Measurements from ENCODE around the gene TCF4.

Gene TCF4

DNA sequence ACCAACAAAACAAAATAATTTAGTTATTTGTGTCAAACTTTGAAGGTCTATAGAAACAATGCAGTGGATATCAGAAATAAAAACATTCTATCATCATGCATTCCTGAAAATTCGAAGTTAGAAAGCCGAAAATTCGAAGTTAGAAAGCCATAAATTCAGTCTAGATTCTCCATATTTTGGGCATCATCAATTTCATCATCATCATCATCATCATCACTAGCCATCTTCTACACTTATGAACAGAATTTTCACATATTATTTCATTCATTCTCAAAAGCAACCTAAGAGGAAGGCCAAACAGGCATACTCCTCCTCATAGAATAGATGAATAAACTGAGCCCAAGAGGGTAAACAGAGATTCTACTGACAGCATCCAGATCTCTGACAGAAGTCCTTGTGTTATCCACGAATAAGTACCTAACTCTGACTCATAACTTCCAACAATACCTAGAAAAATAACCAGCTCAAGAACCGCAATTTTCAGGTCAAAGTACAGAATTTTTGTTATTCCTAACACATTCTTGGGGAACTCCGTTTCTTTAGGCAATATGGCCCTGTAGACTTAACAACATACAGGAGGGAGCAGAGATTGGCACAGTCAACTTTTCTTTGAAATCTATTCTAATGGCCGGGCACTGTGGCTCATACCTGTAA, 84.7 kb downstream of the TCF4 start:
- DNase-seq (ENCODE audit: low spot score), result no peak

DNA sequence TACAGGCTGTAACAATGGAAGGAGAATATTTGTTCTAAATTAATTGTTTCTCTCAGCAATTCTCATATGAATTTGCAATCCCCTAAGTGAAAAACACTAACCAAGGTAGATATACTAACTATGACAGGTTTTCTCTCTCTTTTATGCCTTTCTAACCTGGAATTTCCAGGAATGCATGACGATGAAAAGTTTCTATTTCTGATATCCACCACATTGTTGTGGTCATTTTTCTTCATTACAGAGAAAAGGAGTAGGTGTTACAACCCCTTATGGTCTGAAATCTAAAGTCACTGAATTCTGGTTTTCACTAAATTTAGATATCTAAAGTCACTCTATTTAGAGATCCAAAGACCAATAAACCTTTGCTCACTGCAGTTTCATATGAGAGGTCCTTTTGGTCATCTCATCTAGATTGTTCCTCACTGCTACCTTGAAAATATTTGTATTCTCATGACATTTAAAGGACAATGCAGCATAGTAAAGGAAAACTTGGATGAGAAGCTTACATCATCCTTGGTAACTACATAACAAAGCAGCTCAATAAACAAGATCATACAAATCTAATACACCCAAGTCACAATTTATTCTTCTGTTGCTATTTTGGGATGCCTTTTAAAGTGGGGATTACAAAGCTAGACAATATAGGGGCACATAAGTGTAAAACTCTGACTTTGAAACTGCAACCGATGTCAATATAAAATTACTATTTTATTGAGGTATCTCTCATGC, 85.8 kb downstream of the TCF4 start:
- DNase-seq (ENCODE audit: low spot score), result no peak

DNA sequence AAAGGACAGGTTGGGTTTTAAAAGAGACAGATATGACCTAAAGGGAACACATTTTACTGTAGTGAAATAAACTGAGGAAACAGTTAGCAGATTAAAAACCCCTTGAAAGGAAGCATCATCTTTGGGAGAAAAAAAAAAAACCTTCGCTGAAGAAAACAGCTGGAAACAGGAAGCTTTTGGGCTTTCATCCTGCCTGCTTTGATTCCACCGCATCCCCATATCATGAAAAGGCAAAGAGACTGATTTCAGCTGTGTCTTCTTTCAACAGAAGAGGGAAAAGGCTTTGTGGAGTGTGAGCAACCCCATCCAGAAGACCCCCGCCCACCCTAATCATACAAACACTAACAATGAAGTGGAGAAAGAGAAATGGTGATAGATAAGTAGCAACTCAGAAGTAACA, 86.4 kb downstream of the TCF4 start:
- no peak for DNase-seq (ENCODE audit: low spot score)

DNA sequence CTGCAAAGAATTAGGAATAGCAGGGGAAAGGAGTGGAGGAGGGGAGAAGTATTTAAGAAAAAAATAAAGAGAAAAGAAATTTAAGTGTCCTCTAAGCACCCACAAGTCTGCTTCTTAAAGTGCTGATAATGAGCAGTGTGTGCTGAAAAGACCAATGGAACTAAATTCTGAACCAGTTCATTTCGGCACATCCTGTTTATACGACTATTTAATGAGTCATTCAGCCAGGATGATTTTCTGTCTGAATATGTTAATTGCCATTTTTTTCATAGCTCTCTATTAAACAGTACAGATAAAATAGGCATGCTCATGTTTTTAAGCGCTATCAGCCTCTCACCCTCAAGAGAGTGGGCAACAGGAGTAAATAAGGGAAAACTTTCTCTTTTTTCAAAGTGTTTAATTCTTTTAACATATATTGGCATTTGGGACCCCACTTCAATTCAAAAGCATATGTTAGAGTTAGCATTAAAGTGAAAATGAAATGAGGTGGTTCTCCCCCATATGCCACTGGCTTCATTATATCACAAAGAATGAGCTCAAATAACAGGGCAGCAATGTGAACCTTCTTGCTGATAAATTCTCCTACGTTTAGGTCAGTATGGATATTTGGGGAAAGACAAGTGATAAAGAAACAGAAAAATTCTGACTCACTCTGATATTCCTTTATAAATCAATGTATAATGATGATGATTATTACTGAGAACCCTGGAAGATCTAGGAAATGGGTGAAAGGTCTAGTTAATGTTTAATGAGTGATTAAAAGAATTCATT, 87.5 kb downstream of the TCF4 start:
- DNase-seq (ENCODE audit: low spot score), result peak; percentile 24

DNA sequence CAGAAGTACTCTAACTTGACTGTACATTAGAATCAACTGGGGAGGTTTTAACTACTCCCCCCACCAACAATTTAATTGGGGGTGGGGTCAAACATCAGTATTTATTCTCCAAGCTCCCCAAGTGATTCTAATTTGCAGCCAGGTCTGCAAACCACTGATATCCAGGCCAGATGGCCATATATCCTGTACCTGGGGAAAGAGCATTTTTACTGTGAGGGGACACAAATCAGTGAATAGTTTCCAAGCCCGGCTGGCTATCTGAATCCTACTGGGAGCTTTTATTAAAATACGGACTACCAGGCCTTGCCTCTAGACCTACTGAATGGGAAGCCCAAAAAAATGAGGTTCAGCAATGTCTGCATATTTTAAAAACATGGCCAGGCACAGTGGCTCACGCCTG, 88.5 kb downstream of the TCF4 start:
- no peak for DNase-seq (ENCODE audit: low spot score)

DNA sequence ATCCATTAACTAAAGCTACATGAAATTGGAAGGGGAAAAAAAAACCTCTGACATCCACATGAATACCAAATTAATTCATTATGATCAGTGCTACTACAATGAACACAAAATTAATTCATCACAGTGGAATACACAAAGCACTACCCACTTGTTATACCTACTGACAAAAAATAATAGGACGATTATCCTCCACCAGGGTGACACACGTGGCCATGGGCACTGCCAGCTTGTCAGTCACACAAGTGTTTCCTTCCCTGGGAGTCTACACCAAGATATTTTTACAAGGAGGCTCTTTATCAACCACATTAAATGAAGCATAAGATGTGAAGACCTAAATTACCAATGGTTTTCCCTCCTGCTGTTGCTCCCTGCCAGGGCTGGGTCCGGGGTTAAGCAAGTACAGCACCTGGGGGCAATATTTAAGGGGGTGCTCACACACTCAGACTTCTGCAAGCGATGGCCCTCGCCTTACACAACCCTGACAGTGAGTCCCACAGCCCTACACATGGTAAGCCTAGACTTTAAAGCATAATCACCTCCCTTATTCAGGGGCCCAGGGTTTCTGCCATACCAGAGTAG, 90.1 kb downstream of the TCF4 start:
- DNase-seq (ENCODE audit: low spot score), result no peak

DNA sequence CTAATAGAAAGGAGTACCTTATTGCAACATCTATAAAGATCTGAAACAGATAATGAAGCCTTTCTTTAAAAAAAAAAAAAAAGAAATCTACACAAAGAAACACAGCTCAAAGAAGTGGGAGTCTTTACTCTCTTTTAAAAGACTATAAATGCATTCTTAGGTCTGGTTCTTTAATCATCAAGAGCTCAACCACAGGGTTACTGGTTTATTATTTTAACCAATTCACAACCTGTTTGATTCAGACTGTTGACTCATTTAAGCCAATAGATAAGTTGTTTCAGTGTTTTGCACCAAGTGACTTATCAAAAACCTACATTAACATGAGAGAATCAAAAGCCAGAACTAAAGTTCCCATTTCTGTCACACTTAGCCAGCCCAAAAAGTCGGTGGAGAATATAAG, 93.1 kb downstream of the TCF4 start:
- no peak for DNase-seq (ENCODE audit: low spot score)

DNA sequence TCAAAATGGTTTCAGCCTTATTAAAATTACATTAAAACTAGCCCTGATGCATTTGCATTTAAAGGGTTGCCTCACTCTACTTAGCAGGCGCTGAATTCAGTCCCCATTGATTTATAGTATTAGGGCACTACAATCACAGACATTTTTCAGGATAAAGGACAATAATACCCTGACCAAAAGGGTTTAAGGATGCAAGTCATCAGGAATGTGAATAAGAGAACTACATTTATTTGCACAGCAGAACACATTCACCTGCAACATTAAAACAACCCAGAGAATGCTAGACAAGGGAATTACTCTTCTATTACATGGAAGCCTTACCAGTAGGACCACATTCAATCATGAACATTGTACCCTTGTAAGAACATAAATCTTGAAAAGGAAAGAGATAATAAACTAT, 93.6 kb downstream of the TCF4 start:
- no peak for DNase-seq (ENCODE audit: low spot score)

DNA sequence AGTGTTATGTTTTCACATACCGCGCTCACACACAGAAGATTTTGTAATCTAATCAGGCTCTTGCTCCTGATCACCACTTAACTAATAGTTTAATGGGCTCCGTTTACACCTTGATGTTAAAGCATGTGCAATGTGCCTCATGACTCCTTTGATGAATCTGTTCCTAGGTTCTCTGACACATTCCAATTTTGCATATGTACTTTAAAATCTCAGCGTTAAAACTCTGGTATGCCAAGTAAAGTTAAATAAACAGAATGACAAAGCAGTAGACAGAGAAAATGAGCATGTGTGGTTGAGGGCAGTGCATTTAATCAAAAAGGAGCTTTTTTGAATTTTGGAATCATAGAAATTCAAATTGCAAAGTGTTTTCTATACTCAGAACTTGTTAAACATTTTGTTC, 96.4 kb downstream of the TCF4 start:
- no peak for DNase-seq (ENCODE audit: low spot score)

DNA sequence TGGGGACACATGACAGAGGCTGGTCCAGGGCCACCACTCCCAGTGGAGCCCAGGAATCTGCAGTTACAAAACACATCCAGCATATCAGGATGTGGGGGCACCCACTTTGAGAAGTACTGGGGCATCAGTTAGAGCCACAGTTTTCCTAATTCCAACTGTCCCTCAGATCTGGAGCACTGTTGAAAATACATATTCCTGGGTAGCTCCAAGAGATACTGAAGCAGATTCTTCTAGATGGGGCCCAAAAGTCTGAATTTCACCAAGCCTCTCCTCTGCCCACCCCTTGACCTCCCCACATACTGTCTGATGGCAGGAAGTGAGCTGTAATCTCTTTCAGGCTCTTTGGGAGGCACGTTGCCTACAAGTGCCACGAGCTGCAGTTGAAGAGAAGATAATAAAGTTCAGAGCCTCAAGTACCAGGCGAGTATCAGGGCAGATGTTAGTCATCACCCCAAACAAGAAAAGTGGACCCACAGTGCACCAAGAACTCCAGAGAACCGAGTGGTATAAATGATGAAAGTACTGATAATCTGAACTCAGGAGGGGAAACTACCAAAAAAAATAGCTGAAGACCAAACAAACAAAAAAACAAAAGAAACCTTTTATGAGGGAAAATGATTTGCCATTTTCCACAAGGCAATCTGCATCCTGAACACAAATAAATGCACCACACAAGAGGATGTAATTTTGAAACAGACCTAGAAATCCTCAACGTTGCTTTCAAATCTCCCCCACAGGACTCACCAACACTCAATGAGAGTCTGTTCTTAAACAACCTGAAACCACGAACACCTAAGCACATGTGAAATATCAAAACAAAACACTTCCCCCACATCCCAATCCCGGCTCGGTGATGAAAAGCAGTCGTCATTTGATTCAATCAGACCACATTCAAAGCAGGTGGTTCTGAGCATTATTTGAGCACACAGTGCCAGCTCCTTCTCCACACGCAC, 98.7 kb downstream of the TCF4 start:
- no peak for DNase-seq (ENCODE audit: low spot score)

DNA sequence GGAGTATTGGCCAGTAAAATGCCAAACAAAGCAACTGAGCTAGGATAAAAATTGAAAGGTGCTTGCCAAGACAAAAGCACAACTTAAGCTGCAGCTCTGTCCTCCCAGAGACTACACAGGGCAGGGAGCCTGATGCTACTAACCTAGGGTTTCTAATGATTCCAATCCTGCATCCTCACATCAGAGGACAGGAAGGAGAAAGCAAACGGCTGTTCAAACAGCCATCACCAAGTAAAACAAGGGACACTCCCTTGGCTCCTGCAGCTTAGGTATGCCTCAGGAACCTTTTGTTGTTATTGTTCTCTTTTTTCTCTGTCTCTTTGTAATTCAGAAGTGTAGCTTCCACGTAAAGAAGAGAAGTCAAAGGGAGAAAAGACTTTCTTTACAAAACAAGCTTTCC, 99.5 kb downstream of the TCF4 start:
- no peak for DNase-seq (ENCODE audit: low spot score)

DNA sequence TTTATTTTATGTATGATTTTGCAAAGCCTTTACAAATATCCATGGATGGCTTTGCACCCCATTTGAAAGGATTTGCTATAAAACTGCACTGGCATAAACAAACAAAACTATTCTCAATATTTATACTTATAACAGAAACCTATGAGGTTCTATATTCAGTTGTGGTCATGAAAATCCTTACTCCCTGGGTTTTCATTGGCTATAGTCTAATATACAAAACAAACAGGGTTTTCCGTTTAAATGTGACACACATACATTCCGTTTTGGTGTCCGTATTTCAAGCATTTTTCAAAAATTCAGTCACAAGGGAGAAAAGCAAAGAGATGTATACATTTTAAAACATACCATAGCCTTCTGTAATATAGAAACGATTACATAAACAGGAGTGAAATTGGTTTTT, 100.0 kb downstream of the TCF4 start:
- DNase-seq (ENCODE audit: low spot score), result no peak

DNA sequence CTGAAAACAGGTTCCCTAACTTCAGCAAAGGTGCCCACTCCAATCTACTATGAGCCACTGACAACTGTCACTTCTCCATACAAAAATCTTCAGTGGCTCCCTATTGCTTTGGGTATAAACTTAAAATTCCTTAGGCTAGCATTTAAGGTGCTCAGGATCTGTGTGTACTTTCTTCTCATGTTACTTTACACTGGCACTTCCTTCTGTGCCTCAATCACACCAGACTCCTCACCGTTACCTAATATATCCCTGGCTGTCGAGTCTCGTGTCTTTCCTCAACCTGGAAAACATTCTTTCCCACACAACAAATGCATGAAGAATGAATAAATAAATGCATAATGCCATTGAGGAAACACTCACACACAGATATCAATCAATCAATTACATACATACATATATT, 101.1 kb downstream of the TCF4 start:
- no peak for DNase-seq (ENCODE audit: low spot score)

DNA sequence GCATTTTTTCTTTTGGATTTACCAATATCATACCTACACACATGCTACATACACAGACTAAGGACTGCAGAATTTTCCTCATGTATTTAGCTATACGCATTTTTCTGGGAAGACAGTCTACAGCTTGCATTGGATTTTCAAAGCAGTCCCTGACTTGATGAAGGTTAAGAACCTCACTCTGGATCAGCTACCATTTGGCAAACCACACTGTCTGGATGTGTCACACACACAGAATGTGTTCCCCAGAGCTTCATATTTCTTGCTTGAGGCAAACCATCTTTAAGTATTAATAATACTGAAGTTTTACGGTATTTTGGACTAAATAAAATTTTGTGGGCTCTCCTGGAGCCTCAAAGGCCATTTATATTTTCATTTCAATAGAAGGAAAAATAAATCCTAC, 102.3 kb downstream of the TCF4 start:
- DNase-seq (ENCODE audit: low spot score), result no peak

DNA sequence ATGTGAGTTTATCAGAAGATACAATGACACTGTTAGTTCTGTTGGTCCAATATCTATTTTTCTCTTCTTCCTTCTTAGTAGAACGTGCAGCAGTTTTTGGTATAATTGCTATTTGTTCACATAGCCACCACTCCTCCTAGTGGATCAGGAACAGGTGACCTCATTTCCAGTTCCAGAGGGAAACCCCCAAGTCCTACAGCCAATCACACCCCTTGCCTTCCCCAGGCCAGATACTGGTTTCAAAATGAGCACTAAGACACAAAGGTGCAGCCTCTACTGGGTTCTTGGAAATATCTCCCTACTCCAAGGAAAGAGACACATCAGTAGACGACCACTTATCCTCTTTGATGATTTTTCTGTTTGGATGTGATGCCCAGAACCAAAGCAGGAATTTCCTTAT, 103.2 kb downstream of the TCF4 start:
- no peak for DNase-seq (ENCODE audit: low spot score)

DNA sequence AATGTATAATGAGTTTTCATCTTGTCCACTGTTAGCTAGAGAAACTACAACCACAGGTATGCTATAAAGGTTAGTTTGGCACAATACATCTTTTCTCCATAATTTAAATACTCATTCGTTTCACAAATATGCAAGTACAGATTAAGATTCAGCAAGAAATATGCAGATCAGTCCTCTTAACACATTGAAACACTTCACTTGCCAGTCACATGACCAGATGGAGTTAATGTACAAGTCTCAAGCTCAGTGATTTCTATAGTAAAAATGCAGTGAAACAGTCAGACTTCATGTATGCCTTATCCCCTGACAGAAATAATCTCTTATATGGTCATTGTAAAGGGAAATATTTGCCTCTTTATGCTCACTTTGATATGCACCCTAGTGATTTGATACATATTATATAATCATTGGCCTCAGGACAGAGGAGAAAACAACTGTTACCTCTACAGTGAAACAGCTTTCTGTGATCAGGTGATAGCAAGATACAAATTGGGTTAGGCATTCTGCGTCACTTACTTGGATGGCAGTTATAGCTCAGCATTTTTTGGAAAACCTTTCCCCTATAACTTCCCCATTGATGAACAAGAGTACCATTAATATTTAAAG, 104.6 kb downstream of the TCF4 start:
- no peak for DNase-seq (ENCODE audit: low spot score)

DNA sequence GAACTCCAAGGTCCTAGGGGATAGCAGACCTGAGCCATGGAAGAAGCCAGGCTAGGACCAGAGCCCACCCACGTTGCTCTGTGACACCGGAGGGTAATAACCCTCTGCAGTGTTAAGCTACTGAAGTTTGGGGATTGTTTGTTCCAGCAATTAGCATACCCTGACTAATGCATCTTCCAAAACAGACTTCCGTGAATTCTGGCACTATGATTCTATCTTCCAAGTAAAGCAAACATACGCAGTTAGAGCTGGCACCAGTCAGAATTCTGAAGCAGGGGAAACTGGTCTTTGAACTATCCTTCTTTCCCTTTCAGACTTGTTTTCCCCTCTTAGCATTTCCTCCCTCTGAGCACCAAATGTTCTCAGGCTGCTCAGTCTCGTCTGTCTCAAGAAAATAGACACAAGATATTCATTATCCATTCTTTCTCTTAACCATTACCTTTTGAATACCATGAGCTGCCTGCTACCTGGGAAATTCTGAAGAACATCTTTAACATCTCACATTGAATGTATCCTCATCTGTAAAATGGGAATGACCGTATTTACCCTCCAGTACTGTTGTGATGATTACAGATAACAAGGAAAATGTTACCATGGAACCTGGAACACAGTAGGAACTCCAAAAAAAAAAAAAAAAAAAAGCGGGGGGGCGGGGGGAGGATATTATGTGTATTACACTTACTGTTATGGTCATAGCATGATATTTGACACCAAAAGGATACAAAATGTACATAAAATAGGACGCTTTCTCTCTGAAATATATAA, 108.2 kb downstream of the TCF4 start:
- no peak for DNase-seq (ENCODE audit: low spot score)

DNA sequence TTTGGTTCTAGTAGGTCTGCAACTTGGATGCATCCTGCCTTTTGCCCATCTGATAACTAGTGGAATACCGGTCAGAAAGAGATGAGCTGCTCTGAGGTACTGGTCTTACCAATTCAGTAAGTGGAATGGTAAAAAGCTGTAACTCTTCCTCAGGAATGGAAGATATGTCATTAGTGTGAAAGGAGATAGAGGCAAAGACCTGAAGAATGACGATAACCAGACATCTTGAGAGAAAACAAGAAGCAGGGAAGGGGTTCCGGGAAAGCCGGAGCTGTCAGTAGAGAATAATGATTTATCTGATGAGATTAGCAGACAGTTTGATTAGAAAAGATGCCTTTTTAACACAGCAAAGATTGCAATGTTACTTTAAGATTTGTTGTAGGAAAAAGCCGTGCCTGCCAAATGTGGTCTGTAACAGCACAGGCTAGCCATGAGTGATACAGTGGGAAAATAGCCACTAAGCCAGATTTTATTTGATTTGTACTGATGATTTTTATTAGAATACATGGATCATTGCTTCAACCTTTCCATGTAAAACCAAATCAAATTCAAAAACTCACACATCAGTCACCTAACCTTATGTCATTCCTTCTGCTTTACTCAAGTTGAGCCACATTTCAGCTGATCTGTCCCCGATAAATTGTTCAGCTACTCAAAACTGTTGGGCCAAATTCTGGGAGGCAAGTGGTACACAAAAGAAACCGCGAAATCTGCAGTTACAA, 110.0 kb downstream of the TCF4 start:
- no peak for DNase-seq (ENCODE audit: low spot score)

DNA sequence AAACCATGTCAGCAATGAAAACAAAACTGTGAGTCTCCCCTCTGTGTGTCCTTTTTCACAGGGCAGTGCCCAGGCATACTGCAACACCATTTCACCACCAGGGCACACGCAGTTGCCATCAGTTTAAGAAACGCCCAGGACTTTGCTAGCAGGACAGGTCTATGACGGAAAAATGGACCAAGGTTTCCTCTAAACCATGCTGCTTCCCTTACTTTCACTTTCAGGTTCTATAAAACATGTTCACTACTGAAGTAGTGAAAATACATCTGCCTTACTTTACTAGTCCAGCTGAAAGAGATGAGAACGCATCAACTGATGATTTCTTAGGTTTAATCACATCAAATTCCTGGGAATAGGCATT, 110.5 kb downstream of the TCF4 start:
- peak; percentile 43 for DNase-seq (ENCODE audit: low spot score)

DNA sequence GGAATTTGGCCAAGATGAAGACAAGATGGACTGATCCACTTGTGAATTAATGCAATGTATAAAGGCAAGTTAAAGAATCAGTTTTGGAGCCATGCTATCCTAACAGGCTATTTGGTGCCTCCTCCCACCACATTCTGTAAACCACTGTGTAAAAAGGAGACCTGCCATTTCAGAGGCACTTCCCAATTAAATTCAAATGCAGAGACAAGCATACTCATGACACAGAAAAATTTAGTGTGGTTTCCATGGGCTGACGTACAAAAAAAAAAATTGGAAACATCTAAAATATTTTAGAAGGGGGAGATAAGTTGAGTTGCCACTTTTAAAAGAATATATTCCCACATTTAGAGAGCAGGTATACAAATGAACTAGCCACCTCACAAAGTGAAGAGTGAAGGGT, 112.1 kb downstream of the TCF4 start:
- DNase-seq (ENCODE audit: low spot score), result no peak
